ENCODE data around the gene SPCS2.
A peak's percentile ranks its signal among the peaks of the same experiment; 100 is the strongest.
"Not testable (repeated sequence)": the region's sequence is repeated elsewhere in the genome, so short reads cannot be mapped to it uniquely, and the experiment has no call there.

The SPCS2 gene

GRCh38 chr11:74950374-74950969 is 1.4 kb downstream of the SPCS2 start:
- DNase-seq: no peak

- DNase-seq: no peak
Observed at GRCh38 chr11:74951226-74951625, 2.2 kb downstream of the SPCS2 start.

- no peak for DNase-seq
Observed at GRCh38 chr11:74952752-74953151, 3.7 kb downstream of the SPCS2 start.

GRCh38 chr11:74953451-74953850 is 4.4 kb downstream of the SPCS2 start:
- DNase-seq: no peak

- DNase-seq: no peak
Observed at GRCh38 chr11:74954199-74954598, 5.1 kb downstream of the SPCS2 start.

GRCh38 chr11:74956397-74957015 is 7.4 kb downstream of the SPCS2 start:
- DNase-seq: no peak

- no peak for DNase-seq
Observed at GRCh38 chr11:74957937-74958629, 9.0 kb downstream of the SPCS2 start.

GRCh38 chr11:74960128-74960527 is 11.1 kb downstream of the SPCS2 start:
- not testable (repeated sequence) for DNase-seq

- DNase-seq: no peak
Observed at GRCh38 chr11:74966651-74967050, 17.6 kb downstream of the SPCS2 start.

- DNase-seq: no peak
Observed at GRCh38 chr11:74970852-74971395, 21.9 kb downstream of the SPCS2 start.

GRCh38 chr11:74971424-74971823 is 22.4 kb downstream of the SPCS2 start:
- no peak for DNase-seq

- no peak for DNase-seq
Observed at GRCh38 chr11:74978041-74978440, 29.0 kb downstream of the SPCS2 start.

GRCh38 chr11:74980634-74981033 is 31.6 kb downstream of the SPCS2 start:
- no peak for DNase-seq

- no peak for DNase-seq
Observed at GRCh38 chr11:74981888-74982287, 32.8 kb downstream of the SPCS2 start.

- DNase-seq: no peak
Observed at GRCh38 chr11:74984070-74984469, 35.0 kb downstream of the SPCS2 start.

- DNase-seq: no peak
Observed at GRCh38 chr11:74984730-74985129, 35.7 kb downstream of the SPCS2 start.

GRCh38 chr11:74988541-74989259 is 39.6 kb downstream of the SPCS2 start, which contains the start of gene NEU3:
NEU3 (plus strand) TSS chr11:74988933; CDS start chr11:74989061, 128 bp downstream.
- DNase-seq: peak; percentile 69

- DNase-seq: no peak
Observed at GRCh38 chr11:74989260-74989638, 40.2 kb downstream of the SPCS2 start.

GRCh38 chr11:74990150-74990549 is 41.1 kb downstream of the SPCS2 start:
- DNase-seq: not testable (repeated sequence)

- DNase-seq: no peak
Observed at GRCh38 chr11:74990941-74991340, 41.9 kb downstream of the SPCS2 start.

GRCh38 chr11:74992852-74993251 is 43.8 kb downstream of the SPCS2 start:
- DNase-seq: no peak

- DNase-seq: no peak
Observed at GRCh38 chr11:75000975-75001354, 51.9 kb downstream of the SPCS2 start.

- DNase-seq: no peak
Observed at GRCh38 chr11:75001686-75002085, 52.6 kb downstream of the SPCS2 start.
